Astrocyte (in vitro differentiated cells and primary cell): ENCODE data around the gene RTP4. TPM values are rescaled to one million over a fixed set of nuclear protein-coding genes. Genes with fewer than 3 reads are reported as not detected.
A peak's percentile ranks its signal among the peaks of the same experiment; 100 is the strongest.

Source experiments
- DNase-seq: peaks from one replicate; pipeline ENCODE4 v3.0.0-alpha.2; 2010; ENCODE audit warnings: low read depth
- FAIRE-seq: peaks from 2 replicates; lab custom pipeline; 2011; peaks lifted over from hg19 to GRCh38; lab: Jason Lieb, UNC
- H2AFZ ChIP-seq: 2 replicates; pipeline ENCODE4 v1.6.0; 2012; ENCODE audit warnings: low read depth, low read length, inconsistent platforms
- H3K27ac ChIP-seq: 2 replicates; pipeline ENCODE4 v1.5.1; 2011; ENCODE audit warnings: low read depth, low read length, inconsistent platforms
- H3K27me3 ChIP-seq: 2 replicates; pipeline ENCODE4 v1.6.0; 2011; ENCODE audit warnings: low read length, inconsistent platforms; ENCODE audit not compliant: insufficient read depth
- H3K36me3 ChIP-seq: 2 replicates; pipeline ENCODE4 v1.5.1; 2011; ENCODE audit warnings: low read length, inconsistent platforms; ENCODE audit not compliant: insufficient read depth
- H3K4me1 ChIP-seq: 2 replicates; pipeline ENCODE4 v1.5.1; 2011; ENCODE audit warnings: low read length, inconsistent platforms; ENCODE audit not compliant: insufficient read depth
- H3K4me2 ChIP-seq: 2 replicates; pipeline ENCODE4 v1.6.0; 2012; ENCODE audit warnings: low read length, inconsistent platforms
- H3K4me3 ChIP-seq: 2 replicates; pipeline ENCODE4 v1.5.1; 2011; ENCODE audit warnings: low read depth, mild to moderate bottlenecking, low read length, inconsistent platforms; ENCODE audit not compliant: insufficient read depth
- H3K79me2 ChIP-seq: 2 replicates; pipeline ENCODE4 v1.6.0; 2012; ENCODE audit warnings: mild to moderate bottlenecking, low read length, inconsistent platforms; ENCODE audit not compliant: insufficient read depth
- H3K9ac ChIP-seq: 2 replicates; pipeline ENCODE4 v1.6.0; 2012; ENCODE audit warnings: mild to moderate bottlenecking, low read length, inconsistent platforms
- H3K9me3 ChIP-seq: 2 replicates; pipeline ENCODE4 v1.5.1; 2012; ENCODE audit warnings: low read depth, mild to moderate bottlenecking, low read length, inconsistent platforms; ENCODE audit not compliant: insufficient read depth
- H4K20me1 ChIP-seq: 2 replicates; pipeline ENCODE4 v1.6.0; 2012; ENCODE audit warnings: low read length, inconsistent platforms; ENCODE audit not compliant: insufficient read depth
- H3K27ac Mint-ChIP-seq: one replicate; pipeline ENCODE4 v1.8.0; 2021; ENCODE audit warnings: mild to moderate bottlenecking, mixed read lengths; ENCODE audit not compliant: unreplicated experiment
- H3K27me3 Mint-ChIP-seq: one replicate; pipeline ENCODE4 v1.8.0; 2021; ENCODE audit warnings: low read depth, mixed read lengths; ENCODE audit not compliant: unreplicated experiment
- H3K36me3 Mint-ChIP-seq: one replicate; pipeline ENCODE4 v1.8.0; 2021; ENCODE audit warnings: low read depth, mixed read lengths; ENCODE audit not compliant: unreplicated experiment
- H3K4me1 Mint-ChIP-seq: one replicate; pipeline ENCODE4 v1.8.0; 2021; ENCODE audit warnings: low read depth, mixed read lengths; ENCODE audit not compliant: unreplicated experiment
- H3K4me3 Mint-ChIP-seq: one replicate; pipeline ENCODE4 v1.8.0; 2021; ENCODE audit warnings: mild to moderate bottlenecking, moderate library complexity, mixed read lengths; ENCODE audit not compliant: unreplicated experiment
- H3K9me3 Mint-ChIP-seq: one replicate; pipeline ENCODE4 v1.8.0; 2021; ENCODE audit warnings: mild to moderate bottlenecking, mixed read lengths; ENCODE audit not compliant: unreplicated experiment
- CTCF ChIP-seq: IDR thresholded peaks from 2 replicates; pipeline ENCODE4 v1.5.1; 2011; ENCODE audit warnings: low read depth, mild to moderate bottlenecking, inconsistent platforms, low read length, moderate library complexity; ENCODE audit not compliant: insufficient read depth
- EZH2 ChIP-seq: IDR thresholded peaks from 2 replicates; pipeline ENCODE4 v1.6.1; 2012; ENCODE audit warnings: mild to moderate bottlenecking, low read length, inconsistent platforms; ENCODE audit not compliant: insufficient read depth
- total RNA-seq: library from RNA; stranded (reverse); gene quantifications from 2 replicates; pipeline ENCODE4 v1.2.1, GENCODE V29; 2021

Gene RTP4
- total RNA-seq, 1 donor from 2014 or later: 1.2 TPM

- H3K4me1 ChIP-seq: peaks cover 8% of the 10 kb centered on the region
- H3K9ac ChIP-seq: peak overlapping the region; percentile 66
- no peaks in the 10 kb centered on the region for H4K20me1 ChIP-seq
- H3K9me3 Mint-ChIP-seq: no peaks in the 10 kb centered on the region
- no peak overlapping the region for H3K4me3 Mint-ChIP-seq
- H3K27ac ChIP-seq: no peak overlapping the region
- H3K79me2 ChIP-seq: no peaks in the 10 kb centered on the region
- H3K4me1 Mint-ChIP-seq: peaks cover 8% of the 10 kb centered on the region
- no peak overlapping the region for H3K4me3 ChIP-seq
- peaks cover 17% of the 10 kb centered on the region for H3K27me3 ChIP-seq
- peak; percentile 32 for DNase-seq
- FAIRE-seq: peak; percentile 62
- no peaks in the 10 kb centered on the region for H3K36me3 Mint-ChIP-seq
- peak overlapping the region; percentile 88 for H3K4me2 ChIP-seq
- no peaks in the 10 kb centered on the region for H3K9me3 ChIP-seq
- H3K27ac Mint-ChIP-seq: no peak overlapping the region
- peak overlapping the region; percentile 70 for H2AFZ ChIP-seq
- H3K36me3 ChIP-seq: no peaks in the 10 kb centered on the region
- peaks cover 8% of the 10 kb centered on the region for H3K27me3 Mint-ChIP-seq
- TF ChIP-seq EZH2 (no peak), CTCF (peak; percentile 88)
Observed at GRCh38 chr3:187319699-187320302, 48.4 kb upstream of the RTP4 start.

- H3K27me3 Mint-ChIP-seq: peaks cover 7% of the 10 kb centered on the region
- no peak for FAIRE-seq
- peaks cover 8% of the 10 kb centered on the region for H3K4me1 Mint-ChIP-seq
Observed at GRCh38 chr3:187321766-187322165, 46.4 kb upstream of the RTP4 start.

More at GRCh38 chr3:187321766-187322165, 46.4 kb upstream of the RTP4 start:
- Histone ChIP-seq H3K36me3 (no peaks in the 10 kb centered on the region), H3K9me3 (no peaks in the 10 kb centered on the region), H3K27ac (no peak overlapping the region), H4K20me1 (no peaks in the 10 kb centered on the region), H3K9ac (no peak overlapping the region), H3K4me2 (no peak overlapping the region), H2AFZ (no peak overlapping the region), H3K27me3 (peaks cover 20% of the 10 kb centered on the region), H3K4me3 (no peak overlapping the region), H3K4me1 (peaks cover 8% of the 10 kb centered on the region), H3K79me2 (no peaks in the 10 kb centered on the region)
- TF ChIP-seq CTCF: no peak
- no peak for TF ChIP-seq EZH2
- H3K27ac Mint-ChIP-seq: peak overlapping the region; percentile 60
- no peak overlapping the region for H3K4me3 Mint-ChIP-seq
- no peak for DNase-seq
- H3K36me3 Mint-ChIP-seq: no peaks in the 10 kb centered on the region
- no peaks in the 10 kb centered on the region for H3K9me3 Mint-ChIP-seq
